Cardiac fibroblast (primary cell): ENCODE measurements around the gene OR52I2.

ENCODE experiments used
- DNase-seq, 2 donors: peaks; one replicate each; pipeline versions ENCODE4 v3.0.0 to v3.0.0-alpha.2; 2010; ENCODE audit warnings: low read depth in 2 of 2
- H3K4me3 ChIP-seq, 2 donors: replicated peaks in 1 of 2; 1 replicate in 1 of 2; 2 replicates in 1 of 2; pipeline ENCODE4 v1.5.1; 2011; ENCODE audit warnings: low read depth in 2 of 2, low read length in 2 of 2, mild to moderate bottlenecking in 2 of 2, moderate library complexity in 1 of 2
- TF ChIP-seq, protein P1 (sequence below): IDR thresholded peaks from one replicate; pipeline ENCODE4 v1.5.1; 2011; ENCODE audit warnings: low read depth, mild to moderate bottlenecking, low read length, inconsistent platforms

Gene OR52I2

DNA sequence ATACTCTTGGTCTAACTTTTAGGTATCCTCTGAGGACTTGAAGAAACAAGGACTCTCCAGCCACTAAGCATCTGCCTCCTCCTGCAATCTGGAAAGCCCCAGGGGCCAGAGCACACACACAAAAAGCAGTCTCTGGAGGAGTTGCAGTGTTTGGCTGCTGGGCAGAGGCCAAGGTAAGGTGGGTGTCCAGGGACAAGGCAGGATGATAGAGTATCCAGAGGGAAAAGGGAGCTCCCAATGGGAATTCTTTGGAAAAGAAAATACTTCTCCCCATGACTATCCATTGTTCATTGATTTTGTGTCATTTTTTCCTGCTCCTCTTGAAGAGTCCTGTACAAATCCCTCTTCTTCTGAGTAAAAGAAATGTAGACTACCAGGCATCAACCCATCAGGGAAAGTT lies at the start of gene OR52I2:
Gene OR52I2, plus strand, starts transcription at position 301 of the 400 bp plus-strand sequence.
- no peak for DNase-seq
- TF ChIP-seq, protein P1, sequence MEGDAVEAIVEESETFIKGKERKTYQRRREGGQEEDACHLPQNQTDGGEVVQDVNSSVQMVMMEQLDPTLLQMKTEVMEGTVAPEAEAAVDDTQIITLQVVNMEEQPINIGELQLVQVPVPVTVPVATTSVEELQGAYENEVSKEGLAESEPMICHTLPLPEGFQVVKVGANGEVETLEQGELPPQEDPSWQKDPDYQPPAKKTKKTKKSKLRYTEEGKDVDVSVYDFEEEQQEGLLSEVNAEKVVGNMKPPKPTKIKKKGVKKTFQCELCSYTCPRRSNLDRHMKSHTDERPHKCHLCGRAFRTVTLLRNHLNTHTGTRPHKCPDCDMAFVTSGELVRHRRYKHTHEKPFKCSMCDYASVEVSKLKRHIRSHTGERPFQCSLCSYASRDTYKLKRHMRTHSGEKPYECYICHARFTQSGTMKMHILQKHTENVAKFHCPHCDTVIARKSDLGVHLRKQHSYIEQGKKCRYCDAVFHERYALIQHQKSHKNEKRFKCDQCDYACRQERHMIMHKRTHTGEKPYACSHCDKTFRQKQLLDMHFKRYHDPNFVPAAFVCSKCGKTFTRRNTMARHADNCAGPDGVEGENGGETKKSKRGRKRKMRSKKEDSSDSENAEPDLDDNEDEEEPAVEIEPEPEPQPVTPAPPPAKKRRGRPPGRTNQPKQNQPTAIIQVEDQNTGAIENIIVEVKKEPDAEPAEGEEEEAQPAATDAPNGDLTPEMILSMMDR = no peak
- H3K4me3 ChIP-seq = no peak within 1 kb of the TSS

DNA sequence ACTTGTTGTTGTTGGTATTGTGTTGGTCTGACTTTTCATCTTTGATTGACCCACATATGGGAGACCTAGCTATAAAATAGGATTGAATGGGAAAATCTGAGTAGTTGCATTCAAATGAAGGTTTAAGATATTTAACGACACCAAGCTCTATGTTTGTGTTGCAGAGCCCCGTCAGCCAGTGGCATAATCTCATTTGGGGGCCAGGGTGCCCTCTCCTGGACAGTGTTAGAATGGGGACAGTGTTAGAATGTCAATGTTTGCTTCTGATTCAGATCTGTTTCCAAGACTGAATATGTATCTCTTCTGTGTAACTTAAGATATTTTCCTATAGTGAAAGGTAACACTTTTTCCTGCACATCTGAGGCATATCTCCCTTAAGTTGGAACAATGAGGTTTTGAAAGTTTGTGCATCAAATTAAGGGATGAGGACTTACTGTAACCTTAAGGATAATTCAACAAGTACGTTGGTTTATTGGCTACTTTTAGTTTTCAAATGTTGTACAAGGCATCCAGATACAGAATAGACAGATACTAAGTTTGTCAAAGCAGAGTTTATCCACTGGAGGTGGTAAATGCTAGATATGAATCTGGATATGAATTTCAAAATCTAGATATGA lies 41.8 kb upstream of the OR52I2 start:
- TF ChIP-seq, protein P1 = peak; percentile 73
- no peak overlapping the region for H3K4me3 ChIP-seq
- DNase-seq = peak; percentile 47 to 55

DNA sequence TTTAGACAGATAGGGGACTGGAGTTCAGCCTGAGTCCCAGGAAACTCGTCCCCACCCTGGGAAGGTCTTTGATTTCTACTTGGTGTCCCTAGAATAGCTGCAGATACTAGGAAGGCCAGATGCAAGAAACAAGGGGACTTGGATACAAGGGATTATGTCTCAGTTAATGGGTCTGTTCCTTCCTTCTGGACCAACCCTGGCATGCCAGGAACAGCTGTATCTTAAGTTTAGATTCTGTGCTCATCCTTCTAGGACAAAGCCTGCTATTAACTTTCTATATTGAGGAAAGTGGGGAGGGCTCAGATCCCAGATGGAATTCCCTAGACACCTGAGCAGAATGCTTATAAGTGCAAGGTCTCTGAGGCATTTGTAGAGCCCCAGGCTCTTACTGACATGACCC lies 40.5 kb upstream of the OR52I2 start:
- no peak for DNase-seq
- TF ChIP-seq, protein P1 = no peak
- H3K4me3 ChIP-seq = no peak overlapping the region

DNA sequence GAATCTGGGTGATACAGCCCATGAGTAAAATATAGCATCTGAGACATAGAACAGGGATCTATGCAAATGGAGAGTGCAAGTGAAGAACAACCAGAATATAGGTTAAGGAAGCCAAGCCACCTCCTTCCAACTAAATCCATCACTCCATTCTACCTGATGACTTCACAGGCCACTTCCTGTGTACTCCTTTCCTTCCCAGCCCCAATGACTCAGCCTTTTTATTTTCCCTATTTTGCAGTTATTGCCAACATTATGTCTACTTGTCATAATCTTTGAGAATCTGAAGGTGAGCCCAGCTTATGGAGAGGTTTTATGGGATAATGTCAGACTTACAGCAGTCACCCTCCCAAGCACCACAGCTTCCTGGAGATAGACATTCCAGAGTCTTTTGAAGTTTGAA lies 38.0 kb upstream of the OR52I2 start:
- TF ChIP-seq, protein P1 = no peak
- DNase-seq = peak in 1 of 2 donors; percentile 36
- H3K4me3 ChIP-seq = no peak overlapping the region

DNA sequence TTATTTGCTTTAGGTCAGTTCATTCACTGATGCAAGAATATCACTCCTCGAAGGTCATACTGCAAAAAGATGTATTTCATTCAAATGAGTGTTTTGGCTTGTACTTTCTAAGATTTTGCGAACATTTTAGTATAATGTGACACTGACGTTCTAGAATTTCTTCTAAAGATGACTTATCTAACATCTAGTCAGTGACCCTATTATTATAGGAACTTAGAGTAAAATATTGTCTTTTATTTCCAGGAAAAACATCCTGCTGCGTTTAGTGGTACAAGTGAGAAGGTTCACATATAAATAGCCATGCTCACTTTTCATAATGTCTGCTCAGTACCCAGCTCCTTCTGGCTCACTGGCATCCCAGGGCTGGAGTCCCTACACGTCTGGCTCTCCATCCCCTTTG lies 36.7 kb upstream of the OR52I2 start, which contains the start of gene OR52M1:
Gene OR52M1, plus strand, starts transcription at position 301 of the 400 bp plus-strand sequence. Its CDS starts 0 bp downstream, at position 301.
- TF ChIP-seq, protein P1 = no peak
- H3K4me3 ChIP-seq = no peak within 1 kb of the TSS
- no peak for DNase-seq

DNA sequence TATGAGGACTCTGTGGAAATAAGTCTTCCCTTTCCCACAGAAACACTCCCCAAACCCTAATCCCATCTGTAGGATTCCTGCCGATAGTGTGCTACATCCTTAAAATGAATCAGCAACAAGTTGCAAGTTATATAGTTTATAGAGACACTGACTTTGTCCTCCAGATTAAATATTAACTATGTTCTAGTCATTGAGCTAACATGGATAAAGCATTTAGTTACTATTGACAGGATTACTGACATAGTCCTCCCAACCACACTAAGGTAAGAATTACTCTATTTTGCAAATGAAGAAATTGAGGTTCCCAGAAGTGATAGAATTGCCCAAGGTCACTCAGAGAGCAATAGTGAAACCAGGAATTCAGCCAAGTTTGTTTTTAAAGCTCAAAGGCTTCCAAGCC lies 34.7 kb upstream of the OR52I2 start:
- no peak for DNase-seq
- H3K4me3 ChIP-seq = no peak overlapping the region
- TF ChIP-seq, protein P1 = no peak

DNA sequence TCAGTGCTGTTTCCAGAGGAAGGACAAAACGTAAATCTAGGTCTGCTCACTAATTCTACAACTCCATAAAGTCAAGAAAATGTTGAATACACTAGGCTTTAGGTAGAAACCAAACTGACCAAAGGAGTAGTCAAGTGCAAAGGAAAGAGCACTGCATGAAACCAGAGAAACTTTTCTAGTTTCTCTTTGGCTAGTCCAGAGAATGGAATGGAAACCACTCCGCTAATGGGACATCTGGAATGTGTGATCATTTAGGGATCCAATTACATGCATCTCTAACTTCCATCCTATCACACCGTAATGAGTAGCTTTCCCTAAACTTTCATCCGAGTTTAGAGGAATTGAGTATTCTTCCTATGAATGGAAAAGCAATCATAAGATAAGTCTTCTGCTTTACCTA lies 34.1 kb upstream of the OR52I2 start:
- DNase-seq = no peak
- H3K4me3 ChIP-seq = no peak overlapping the region
- TF ChIP-seq, protein P1 = no peak
